ENCODE data around the gene BYSL. TPM values are rescaled to one million over a fixed set of nuclear protein-coding genes. Genes with fewer than 3 reads are reported as not detected.

The BYSL gene
- total and polyA plus RNA-seq, 10 of the 15 experiments (the other 5 are each of a cell fraction or from before 2014, with no cell fraction given), result 12.6 to 51.1 (median 33.0) TPM

- H4K20me1 ChIP-seq (ENCODE audit: control insufficient read depth, insufficient read depth), result no peaks in the 10 kb centered on the region
- in situ Hi-C loops (cut with MboI), result no loop called here
- H3K36me3 ChIP-seq (ENCODE audit: control insufficient read depth in 2 of 2, insufficient read depth in 2 of 2, low read length in 1 of 2), result no peaks in the 10 kb centered on the region
- no peak overlapping the region for H3K4me3 ChIP-seq
- WGBS (ENCODE audit: insufficient coverage, insufficient replicate concordance, low lambda C conversion rate, missing lambda C conversion rate), result 100% methylated on average over 1 of the region's 1 CpG
- ChIA-PET SMC1A (ENCODE audit: uncharacterized antibody, unreplicated experiment) (no interaction called here), RAD21 (ENCODE audit: unreplicated experiment) (no interaction called here), CTCF (interaction anchor here (1.1 to 1.2 kb wide), 2 partner anchors 10 to 28 kb away, joined by 3 read pairs; no protein-coding TSS in a partner anchor), POLR2A (interaction anchor here (1.5 to 2.2 kb wide), 2 partner anchors 13 to 21 kb away, joined by 5 to 7 read pairs; partner anchors contain the start of gene USP49)
- H2AFZ ChIP-seq (ENCODE audit: control insufficient read depth, low read depth, low read length), result no peak overlapping the region
- no TSS peak for BruUV-seq (replicated peaks)
- no peaks in the 10 kb centered on the region for H3K9me3 ChIP-seq (replicated peaks; ENCODE audit: control insufficient read depth, insufficient read depth, low read length)
- TF ChIP-seq CREM (IDR thresholded peaks at IDR 0.05; ENCODE audit: low read depth) (no peak), FOS (IDR thresholded peaks at IDR 0.05; ENCODE audit: borderline replicate concordance, extremely low read depth, insufficient read length) (no peak)
- intact Hi-C loops (cut with micrococcal nuclease; ENCODE audit: unreplicated experiment), result no loop called here
- no peak overlapping the region for H3K27ac ChIP-seq (ENCODE audit: control insufficient read depth, insufficient read depth)
- ATAC-seq, result no peak
- no peaks in the 10 kb centered on the region for H3K4me1 ChIP-seq (ENCODE audit: control insufficient read depth, insufficient read depth, low read length)
- H3K79me2 ChIP-seq (ENCODE audit: control insufficient read depth, insufficient read depth, low read length), result no peaks in the 10 kb centered on the region
- no peak overlapping the region for H3K9ac ChIP-seq (ENCODE audit: control insufficient read depth, insufficient read depth, low read length)
- FAIRE-seq, result no peak
- DNase-seq (ENCODE audit: low read depth, low spot score), result no peak
- no peak overlapping the region for H3K4me2 ChIP-seq (ENCODE audit: control insufficient read depth, insufficient read depth)
- no peaks in the 10 kb centered on the region for H3K27me3 ChIP-seq (replicated peaks in 1 of 2; ENCODE audit: control insufficient read depth in 2 of 2, insufficient read depth in 2 of 2, low read length in 1 of 2)
These were observed 46.6 kb upstream of the BYSL start for GRCh38 chr6:41874741-41875140.

GRCh38 chr6:41877051-41877680, 44.1 kb upstream of the BYSL start:
- intact Hi-C loops (cut with micrococcal nuclease; ENCODE audit: unreplicated experiment), result no loop called here
- no TSS peak for BruUV-seq (replicated peaks)
- H3K9ac ChIP-seq (ENCODE audit: control insufficient read depth, insufficient read depth, low read length), result no peak overlapping the region
- SMC1A ChIA-PET (ENCODE audit: uncharacterized antibody, unreplicated experiment), result interaction anchor here (1.1 kb wide), 1 partner anchor 14 kb away, joined by 4 read pairs; no protein-coding TSS in a partner anchor
- H3K4me1 ChIP-seq (ENCODE audit: control insufficient read depth, insufficient read depth, low read length), result no peaks in the 10 kb centered on the region
- RAD21 ChIA-PET (ENCODE audit: unreplicated experiment), result no interaction called here
- H3K4me3 ChIP-seq, result no peak overlapping the region
- H3K9me3 ChIP-seq (replicated peaks; ENCODE audit: control insufficient read depth, insufficient read depth, low read length), result no peaks in the 10 kb centered on the region
- TF ChIP-seq E4F1 (IDR thresholded peaks at IDR 0.05; ENCODE audit: borderline replicate concordance, partially characterized antibody) (no peak), TCF3 (IDR thresholded peaks at IDR 0.05; ENCODE audit: borderline replicate concordance, insufficient read depth, low read depth, low read length) (no peak), ATF2 (IDR thresholded peaks at IDR 0.05; ENCODE audit: low read length) (no peak), GABPA (IDR thresholded peaks at IDR 0.05; ENCODE audit: low read depth) (no peak), NRF1 (conservative IDR thresholded peaks at IDR 0.05; ENCODE audit: low read depth, low read length) (no peak), DPF2 (IDR thresholded peaks at IDR 0.05) (no peak)
- WGBS (ENCODE audit: insufficient coverage, insufficient replicate concordance, low lambda C conversion rate, missing lambda C conversion rate), result 61% methylated on average over 2 of the region's 2 CpGs
- POLR2A ChIA-PET, result no interaction called here
- H3K36me3 ChIP-seq (ENCODE audit: control insufficient read depth in 2 of 2, insufficient read depth in 2 of 2, low read length in 1 of 2), result no peaks in the 10 kb centered on the region
- in situ Hi-C loops (cut with MboI), result no loop called here
- no peaks in the 10 kb centered on the region for H3K79me2 ChIP-seq (ENCODE audit: control insufficient read depth, insufficient read depth, low read length)
- no peak overlapping the region for H3K4me2 ChIP-seq (ENCODE audit: control insufficient read depth, insufficient read depth)
- ATAC-seq (no peak), DNase-seq (ENCODE audit: low read depth, low spot score) (no peak), FAIRE-seq (no peak)
- no peaks in the 10 kb centered on the region for H4K20me1 ChIP-seq (ENCODE audit: control insufficient read depth, insufficient read depth)
- no peak overlapping the region for H2AFZ ChIP-seq (ENCODE audit: control insufficient read depth, low read depth, low read length)
- CTCF ChIA-PET, result interaction anchor here (1.4 to 1.7 kb wide), 3 partner anchors 11 to 59 kb away, joined by 3 to 5 read pairs (median 3); no protein-coding TSS in a partner anchor
- H3K27me3 ChIP-seq (replicated peaks in 1 of 2; ENCODE audit: control insufficient read depth in 2 of 2, insufficient read depth in 2 of 2, low read length in 1 of 2), result no peaks in the 10 kb centered on the region
- no peak overlapping the region for H3K27ac ChIP-seq (ENCODE audit: control insufficient read depth, insufficient read depth)

Measured in GM12878 (cell line).